ENCODE measurements around the gene PARVA. TPM values are rescaled to one million over a fixed set of nuclear protein-coding genes. Genes with fewer than 3 reads are reported as not detected.

PARVA gene
- total RNA-seq, 1 donor from 2014 or later, result 144 TPM

GRCh38 chr11:12432507-12432906 is 55.1 kb downstream of the PARVA start:
- H3K27ac Mint-ChIP-seq (ENCODE audit: unreplicated experiment), result peak overlapping the region; percentile 97
- H3K4me3 Mint-ChIP-seq (ENCODE audit: unreplicated experiment), result peak overlapping the region; percentile 57
- no peaks in the 10 kb centered on the region for H3K9me3 Mint-ChIP-seq (ENCODE audit: unreplicated experiment)
- H3K36me3 Mint-ChIP-seq (ENCODE audit: unreplicated experiment), result no peaks in the 10 kb centered on the region
- TF ChIP-seq, protein P1, sequence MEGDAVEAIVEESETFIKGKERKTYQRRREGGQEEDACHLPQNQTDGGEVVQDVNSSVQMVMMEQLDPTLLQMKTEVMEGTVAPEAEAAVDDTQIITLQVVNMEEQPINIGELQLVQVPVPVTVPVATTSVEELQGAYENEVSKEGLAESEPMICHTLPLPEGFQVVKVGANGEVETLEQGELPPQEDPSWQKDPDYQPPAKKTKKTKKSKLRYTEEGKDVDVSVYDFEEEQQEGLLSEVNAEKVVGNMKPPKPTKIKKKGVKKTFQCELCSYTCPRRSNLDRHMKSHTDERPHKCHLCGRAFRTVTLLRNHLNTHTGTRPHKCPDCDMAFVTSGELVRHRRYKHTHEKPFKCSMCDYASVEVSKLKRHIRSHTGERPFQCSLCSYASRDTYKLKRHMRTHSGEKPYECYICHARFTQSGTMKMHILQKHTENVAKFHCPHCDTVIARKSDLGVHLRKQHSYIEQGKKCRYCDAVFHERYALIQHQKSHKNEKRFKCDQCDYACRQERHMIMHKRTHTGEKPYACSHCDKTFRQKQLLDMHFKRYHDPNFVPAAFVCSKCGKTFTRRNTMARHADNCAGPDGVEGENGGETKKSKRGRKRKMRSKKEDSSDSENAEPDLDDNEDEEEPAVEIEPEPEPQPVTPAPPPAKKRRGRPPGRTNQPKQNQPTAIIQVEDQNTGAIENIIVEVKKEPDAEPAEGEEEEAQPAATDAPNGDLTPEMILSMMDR (IDR thresholded peaks at IDR 0.05), result no peak
- no peak for DNase-seq (ENCODE audit: extremely low spot score, unreplicated experiment)
- peaks cover 74% of the 10 kb centered on the region for H3K4me1 Mint-ChIP-seq (ENCODE audit: unreplicated experiment)
- H3K27me3 Mint-ChIP-seq (ENCODE audit: unreplicated experiment), result no peaks in the 10 kb centered on the region

DNA sequence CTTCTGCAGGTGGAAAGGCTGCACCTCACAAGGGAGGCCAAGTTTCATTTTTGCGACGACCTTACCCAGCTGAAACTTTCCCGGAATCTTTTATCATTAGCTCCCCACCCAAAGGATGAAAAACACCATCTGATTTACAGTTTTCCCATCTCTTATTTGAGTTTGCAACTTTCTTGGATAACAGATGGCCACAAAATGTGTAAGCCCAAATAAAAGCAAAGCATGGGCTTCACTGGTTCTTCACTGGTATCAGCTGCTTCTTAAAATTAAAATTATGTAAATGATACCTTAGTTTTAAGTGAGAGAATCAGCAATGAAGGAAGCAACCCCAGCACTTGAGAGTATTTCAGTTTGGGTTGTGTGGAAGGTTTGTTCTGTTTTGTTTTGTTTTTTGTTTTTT is 55.8 kb downstream of the PARVA start:
- Mint-ChIP-seq H3K27ac (ENCODE audit: unreplicated experiment) (peak overlapping the region; percentile 97), H3K36me3 (ENCODE audit: unreplicated experiment) (no peaks in the 10 kb centered on the region), H3K4me3 (ENCODE audit: unreplicated experiment) (peak overlapping the region; percentile 57), H3K9me3 (ENCODE audit: unreplicated experiment) (no peaks in the 10 kb centered on the region), H3K4me1 (ENCODE audit: unreplicated experiment) (peaks cover 73% of the 10 kb centered on the region), H3K27me3 (ENCODE audit: unreplicated experiment) (no peaks in the 10 kb centered on the region)
- TF ChIP-seq, protein P1 (IDR thresholded peaks at IDR 0.05), result no peak
- DNase-seq (ENCODE audit: extremely low spot score, unreplicated experiment), result no peak

DNA sequence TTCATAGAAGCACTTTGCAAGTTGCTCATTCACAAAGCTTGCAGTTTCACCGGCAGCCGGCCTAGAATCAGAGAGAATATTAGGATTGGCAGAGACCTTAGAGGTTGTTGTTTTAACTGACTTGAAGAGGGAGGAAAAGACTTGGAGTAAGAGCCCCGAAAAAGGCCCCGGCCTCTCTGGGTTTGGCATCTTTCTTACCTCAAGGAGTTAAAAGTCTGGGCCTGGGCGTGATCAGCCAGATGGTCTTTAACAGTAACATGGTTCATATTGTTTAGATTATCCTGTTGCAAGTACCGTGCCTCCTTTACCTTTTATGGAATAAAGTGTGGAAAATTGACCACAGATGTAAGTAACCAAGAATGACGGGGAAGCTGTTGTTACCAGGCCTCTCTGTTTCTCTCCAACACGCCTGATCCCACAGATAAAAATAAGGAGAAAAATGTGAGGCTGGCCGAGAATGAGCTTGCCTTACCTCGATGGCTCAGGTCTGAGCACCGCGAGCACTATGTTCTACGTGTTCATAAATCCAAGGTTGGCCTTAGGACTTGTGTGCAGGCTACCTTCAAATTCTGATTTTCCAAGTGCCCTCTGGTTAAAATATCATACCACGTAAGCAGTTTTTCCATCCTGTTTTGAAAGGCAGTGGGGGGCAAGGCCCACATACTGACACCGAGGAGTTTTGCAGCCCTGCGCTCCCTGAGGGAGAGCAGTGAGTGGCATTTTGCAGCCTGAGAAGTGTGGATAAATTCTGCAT is 56.4 kb downstream of the PARVA start:
- H3K4me3 Mint-ChIP-seq (ENCODE audit: unreplicated experiment), result peak overlapping the region; percentile 57
- H3K4me1 Mint-ChIP-seq (ENCODE audit: unreplicated experiment), result peaks cover 74% of the 10 kb centered on the region
- H3K36me3 Mint-ChIP-seq (ENCODE audit: unreplicated experiment), result peaks cover under 1% of the 10 kb centered on the region
- H3K27ac Mint-ChIP-seq (ENCODE audit: unreplicated experiment), result peak overlapping the region; percentile 97
- no peak for DNase-seq (ENCODE audit: extremely low spot score, unreplicated experiment)
- H3K9me3 Mint-ChIP-seq (ENCODE audit: unreplicated experiment), result no peaks in the 10 kb centered on the region
- TF ChIP-seq, protein P1 (IDR thresholded peaks at IDR 0.05), result no peak
- no peaks in the 10 kb centered on the region for H3K27me3 Mint-ChIP-seq (ENCODE audit: unreplicated experiment)

DNA sequence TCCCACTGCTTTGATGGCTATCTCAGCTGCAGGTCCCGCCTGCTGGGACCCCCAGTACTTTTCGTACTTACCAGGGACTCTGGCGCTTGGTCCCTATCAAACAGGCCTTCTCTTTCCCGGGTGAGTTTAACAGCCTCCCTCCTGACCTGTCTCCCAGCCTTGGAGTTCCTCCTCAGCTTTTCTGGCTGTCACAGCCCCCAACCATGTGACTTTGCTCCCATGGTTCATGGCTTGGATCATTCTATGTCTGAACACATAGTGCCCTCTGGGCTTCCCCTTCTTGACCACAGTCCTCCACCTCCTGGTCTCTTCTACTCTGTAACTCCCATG is 56.9 kb downstream of the PARVA start:
- Mint-ChIP-seq H3K4me3 (ENCODE audit: unreplicated experiment) (peak overlapping the region; percentile 57), H3K4me1 (ENCODE audit: unreplicated experiment) (peaks cover 78% of the 10 kb centered on the region), H3K27me3 (ENCODE audit: unreplicated experiment) (no peaks in the 10 kb centered on the region), H3K27ac (ENCODE audit: unreplicated experiment) (peak overlapping the region; percentile 97), H3K9me3 (ENCODE audit: unreplicated experiment) (no peaks in the 10 kb centered on the region), H3K36me3 (ENCODE audit: unreplicated experiment) (peaks cover 2% of the 10 kb centered on the region)
- peak; percentile 64 for DNase-seq (ENCODE audit: extremely low spot score, unreplicated experiment)
- TF ChIP-seq, protein P1 (IDR thresholded peaks at IDR 0.05), result no peak

GRCh38 chr11:12435264-12435663 is 57.9 kb downstream of the PARVA start:
- H3K9me3 Mint-ChIP-seq (ENCODE audit: unreplicated experiment), result no peaks in the 10 kb centered on the region
- H3K27me3 Mint-ChIP-seq (ENCODE audit: unreplicated experiment), result no peaks in the 10 kb centered on the region
- peak overlapping the region; percentile 37 for H3K4me3 Mint-ChIP-seq (ENCODE audit: unreplicated experiment)
- peak overlapping the region; percentile 97 for H3K27ac Mint-ChIP-seq (ENCODE audit: unreplicated experiment)
- TF ChIP-seq, protein P1 (IDR thresholded peaks at IDR 0.05), result no peak
- H3K4me1 Mint-ChIP-seq (ENCODE audit: unreplicated experiment), result peaks cover 78% of the 10 kb centered on the region
- DNase-seq (ENCODE audit: extremely low spot score, unreplicated experiment), result no peak
- peaks cover 7% of the 10 kb centered on the region for H3K36me3 Mint-ChIP-seq (ENCODE audit: unreplicated experiment)

Measured in osteocyte (in vitro differentiated cells).